GM15510 (cell line): ENCODE data around the gene MAML2.

Experiments used
- POLR2A ChIP-seq: IDR thresholded peaks from 3 replicates; pipeline ENCODE4 v1.6.1; 2011; ENCODE audit warnings: borderline replicate concordance; ENCODE audit not compliant: insufficient read length; ENCODE audit errors: extremely low read depth

The MAML2 gene

GRCh38 chr11:96313163-96313562, 29.8 kb downstream of the MAML2 start:
- no peak for TF ChIP-seq POLR2A

GRCh38 chr11:96311120-96311568, 31.9 kb downstream of the MAML2 start:
- TF ChIP-seq POLR2A, result no peak

GRCh38 chr11:96310236-96310635, 32.8 kb downstream of the MAML2 start:
- no peak for TF ChIP-seq POLR2A

GRCh38 chr11:96309643-96310017, 33.4 kb downstream of the MAML2 start:
- no peak for TF ChIP-seq POLR2A

- TF ChIP-seq POLR2A, result no peak
Measured at GRCh38 chr11:96309016-96309642, 33.9 kb downstream of the MAML2 start.

- TF ChIP-seq POLR2A, result no peak
Measured at GRCh38 chr11:96307776-96308140, 35.2 kb downstream of the MAML2 start.

- no peak for TF ChIP-seq POLR2A
Measured at GRCh38 chr11:96306933-96307775, 35.8 kb downstream of the MAML2 start.

GRCh38 chr11:96306600-96306932, 36.4 kb downstream of the MAML2 start:
- no peak for TF ChIP-seq POLR2A

GRCh38 chr11:96306071-96306470, 36.9 kb downstream of the MAML2 start:
- no peak for TF ChIP-seq POLR2A

GRCh38 chr11:96303980-96304379, 39.0 kb downstream of the MAML2 start:
- TF ChIP-seq POLR2A, result no peak

- no peak for TF ChIP-seq POLR2A
Measured at GRCh38 chr11:96303064-96303463, 39.9 kb downstream of the MAML2 start.

- no peak for TF ChIP-seq POLR2A
Measured at GRCh38 chr11:96301818-96302217, 41.2 kb downstream of the MAML2 start.

- no peak for TF ChIP-seq POLR2A
Measured at GRCh38 chr11:96299155-96299888, 43.7 kb downstream of the MAML2 start.

- TF ChIP-seq POLR2A, result no peak
Measured at GRCh38 chr11:96295369-96295768, 47.6 kb downstream of the MAML2 start.

GRCh38 chr11:96294289-96294688, 48.7 kb downstream of the MAML2 start:
- no peak for TF ChIP-seq POLR2A
